ENCODE data around the gene IFT43. TPM values are rescaled to one million over a fixed set of nuclear protein-coding genes. Genes with fewer than 3 reads are reported as not detected.

IFT43 gene
- total and polyA plus RNA-seq, 9 of the 15 experiments (the other 6 are each of a cell fraction or from before 2014, with no cell fraction given), result 4.9 to 12.8 (median 8.0) TPM

GRCh38 chr14:76133103-76133502, 147.5 kb downstream of the IFT43 start:
- Histone ChIP-seq H3K27ac (ENCODE audit: extremely low read depth, low read depth, low read length) (no peak overlapping the region), H3K4me1 (replicated peaks in 1 of 2; ENCODE audit: control insufficient read depth in 2 of 2, insufficient read depth in 2 of 2, low read length in 2 of 2) (peaks cover 3% of the 10 kb centered on the region in 2 experiments; a peak in 4 of 5 replicates), H2AFZ (ENCODE audit: low read depth, low read length) (no peak overlapping the region), H3K27me3 (ENCODE audit: control insufficient read depth in 2 of 2, insufficient read depth in 2 of 2, low read length in 2 of 2) (peaks cover 7 to 38% of the 10 kb centered on the region in 2 experiments; a peak in 4 of 5 replicates), H3K36me3 (ENCODE audit: control insufficient read depth, insufficient read depth, low read length) (no peaks in the 10 kb centered on the region), H3K79me2 (ENCODE audit: control insufficient read depth, insufficient read depth, low read length) (no peaks in the 10 kb centered on the region), H3K9ac (ENCODE audit: insufficient read depth in 1 of 2, low read depth in 2 of 2, low read length in 2 of 2) (no peak overlapping the region), H3K9me1 (ENCODE audit: control insufficient read depth, insufficient read depth, low read length) (no peaks in the 10 kb centered on the region), H4K20me1 (replicated peaks; ENCODE audit: control insufficient read depth, insufficient read depth, low read length) (no peaks in the 10 kb centered on the region; the same call in 1 of the 2 replicates), H3K4me2 (ENCODE audit: insufficient read depth, low read length) (no peak overlapping the region), H3K9me3 (replicated peaks; ENCODE audit: control insufficient read depth, insufficient read depth, low read depth, low read length) (no peaks in the 10 kb centered on the region), H3K4me3 (no peak overlapping the region)
- peak; percentile 48; the same call in 1 of the 3 replicates for ATAC-seq
- intact Hi-C loops (cut with micrococcal nuclease) (no loop called here), in situ Hi-C loops (cut with MboI) (no loop called here)
- CTCF ChIA-PET (ENCODE audit: low intra/inter-chr PET ratio), result no interaction called here
- 5% methylated on average over 4 of the region's 4 CpGs for WGBS (ENCODE audit: insufficient coverage, low coverage, missing lambda C conversion rate)
- FAIRE-seq, result no peak
- POLR2A ChIA-PET, result interaction anchor here (0.6 kb wide), 2 partner anchors 403 to 419 kb away, joined by 3 read pairs; no protein-coding TSS in a partner anchor
- BruUV-seq (replicated peaks), result no TSS peak
- peak; percentile 32 to 55 (median 44) for DNase-seq (ENCODE audit: extremely low read depth in 1 of 4, low spot score in 3 of 4)
- TF ChIP-seq CHAMP1 (IDR thresholded peaks at IDR 0.05) (peak; percentile 76; the same call in 1 of the 2 replicates), ESRRB (CRISPR knock-in tag; IDR thresholded peaks at IDR 0.05; ENCODE audit: borderline replicate concordance) (no peak), MNT (conservative IDR thresholded peaks at IDR 0.05) (peak in 1 of 2 experiments; percentile 24; a peak in 1 of 4 replicates), REST (IDR thresholded peaks at IDR 0.05; ENCODE audit: borderline replicate concordance) (peak; percentile 98), REST (CRISPR knock-in tag; IDR thresholded peaks at IDR 0.05; ENCODE audit: low read depth) (peak; percentile 95), EZH2 (IDR thresholded peaks at IDR 0.05; ENCODE audit: borderline replicate concordance, low read depth, low read length) (no peak)

Measured in K562 (cell line).